ENCODE results near the gene SUSD4.

SUSD4 gene

GRCh38 chr1:223186800-223187199, 177.2 kb downstream of the SUSD4 start:
- no peak for TF ChIP-seq CTCF (IDR thresholded peaks at IDR 0.05; ENCODE audit: low read depth, low read length)
- DNase-seq: no peak
- H3K9me3 ChIP-seq: no peaks in the 10 kb centered on the region
- H3K4me1 ChIP-seq: no peaks in the 10 kb centered on the region
- H3K36me3 ChIP-seq: no peaks in the 10 kb centered on the region
- H3K4me3 ChIP-seq (ENCODE audit: low read depth, low read length): no peak overlapping the region
- peaks cover 6% of the 10 kb centered on the region; the same call in 1 of the 2 replicates for H3K27me3 ChIP-seq

GRCh38 chr1:223183268-223183862, 180.6 kb downstream of the SUSD4 start:
- DNase-seq: no peak
- no peaks in the 10 kb centered on the region for H3K36me3 ChIP-seq
- no peaks in the 10 kb centered on the region for H3K4me1 ChIP-seq
- peaks cover 15% of the 10 kb centered on the region for H3K27me3 ChIP-seq
- H3K9me3 ChIP-seq: no peaks in the 10 kb centered on the region
- no peak for TF ChIP-seq CTCF (IDR thresholded peaks at IDR 0.05; ENCODE audit: low read depth, low read length)
- H3K4me3 ChIP-seq (ENCODE audit: low read depth, low read length): no peak overlapping the region

- Histone ChIP-seq H3K9me3 (no peaks in the 10 kb centered on the region), H3K36me3 (no peaks in the 10 kb centered on the region), H3K4me1 (no peaks in the 10 kb centered on the region), H3K27me3 (peaks cover 8% of the 10 kb centered on the region), H3K4me3 (ENCODE audit: low read depth, low read length) (no peak overlapping the region)
- TF ChIP-seq CTCF (IDR thresholded peaks at IDR 0.05; ENCODE audit: low read depth, low read length): no peak
- no peak for DNase-seq
These were observed 183.2 kb downstream of the SUSD4 start for GRCh38 chr1:223180731-223181321.

GRCh38 chr1:223179786-223180185, 184.2 kb downstream of the SUSD4 start:
- H3K9me3 ChIP-seq: no peaks in the 10 kb centered on the region
- H3K4me1 ChIP-seq: no peaks in the 10 kb centered on the region
- no peak for TF ChIP-seq CTCF (IDR thresholded peaks at IDR 0.05; ENCODE audit: low read depth, low read length)
- peaks cover 8% of the 10 kb centered on the region for H3K27me3 ChIP-seq
- no peak for DNase-seq
- no peak overlapping the region for H3K4me3 ChIP-seq (ENCODE audit: low read depth, low read length)
- H3K36me3 ChIP-seq: no peaks in the 10 kb centered on the region

GRCh38 chr1:223179280-223179679, 184.7 kb downstream of the SUSD4 start:
- Histone ChIP-seq H3K36me3 (no peaks in the 10 kb centered on the region), H3K27me3 (peaks cover 8% of the 10 kb centered on the region), H3K4me1 (no peaks in the 10 kb centered on the region), H3K4me3 (ENCODE audit: low read depth, low read length) (no peak overlapping the region), H3K9me3 (no peaks in the 10 kb centered on the region)
- no peak for DNase-seq
- TF ChIP-seq CTCF (IDR thresholded peaks at IDR 0.05; ENCODE audit: low read depth, low read length): no peak

- peaks cover 8% of the 10 kb centered on the region for H3K27me3 ChIP-seq
- no peak overlapping the region for H3K4me3 ChIP-seq (ENCODE audit: low read depth, low read length)
- no peak for TF ChIP-seq CTCF (IDR thresholded peaks at IDR 0.05; ENCODE audit: low read depth, low read length)
- no peaks in the 10 kb centered on the region for H3K4me1 ChIP-seq
- H3K9me3 ChIP-seq: no peaks in the 10 kb centered on the region
- no peak for DNase-seq
- H3K36me3 ChIP-seq: no peaks in the 10 kb centered on the region
These were observed 186.3 kb downstream of the SUSD4 start for GRCh38 chr1:223177681-223178080.
